ENCODE results near the gene FRMD1.

GRCh38 chr6:168073937-168074730 is 4.9 kb downstream of the FRMD1 start:
- TF ChIP-seq CTCF (IDR thresholded peaks at IDR 0.05; ENCODE audit: borderline replicate concordance, extremely low read depth, low read length, poor library complexity, severe bottlenecking) = no peak
- TF ChIP-seq EZH2 (IDR thresholded peaks at IDR 0.05; ENCODE audit: borderline replicate concordance, low read depth, low read length, severe bottlenecking) = no peak
